Spinal cord (tissue), 10 donors: Measurements from ENCODE around the gene FLNB. TPM values are rescaled to one million over a fixed set of nuclear protein-coding genes. Genes with fewer than 3 reads are reported as not detected.

Experiments
- DNase-seq, 6 donors: peaks; one replicate each; pipeline versions ENCODE4 v3.0.0 to v3.0.0-alpha.2; 2013 to 2015; ENCODE audit warnings: low spot score in 6 of 6, low read depth in 4 of 6
- H3K27ac ChIP-seq: one replicate; pipeline ENCODE4 v1.5.1; 2013; ENCODE audit warnings: low read depth, low read length, control low read depth
- H3K27me3 ChIP-seq: one replicate; pipeline ENCODE4 v1.6.1; 2013; ENCODE audit warnings: low read length; ENCODE audit not compliant: control insufficient read depth, insufficient read depth
- H3K36me3 ChIP-seq: one replicate; pipeline ENCODE4 v1.6.1; 2013; ENCODE audit warnings: low read length; ENCODE audit not compliant: control insufficient read depth, insufficient read depth
- H3K4me1 ChIP-seq: one replicate; pipeline ENCODE4 v1.6.1; 2013; ENCODE audit warnings: low read length; ENCODE audit not compliant: control insufficient read depth, insufficient read depth
- H3K4me3 ChIP-seq: one replicate; pipeline ENCODE4 v1.5.1; 2013; ENCODE audit warnings: low read depth, low read length, control low read depth
- H3K9me3 ChIP-seq: one replicate; pipeline ENCODE4 v1.6.1; 2013; ENCODE audit warnings: low read length; ENCODE audit not compliant: control insufficient read depth, insufficient read depth
- WGBS: methylation state at CpG from one replicate; pipeline ENCODE4 v1.1.5; 2013; ENCODE audit warnings: missing lambda C conversion rate; ENCODE audit not compliant: insufficient coverage; 5-methylcytosine and 5-hydroxymethylcytosine counted together
- polyA plus RNA-seq, 2 donors: library from polyadenylated mRNA; unstranded; fragments of 120-200 nt; gene quantifications; one replicate each; pipeline ENCODE4 v1.2.1, GENCODE V29; 2013; ENCODE audit not compliant: insufficient read length in 2 of 2
- total RNA-seq, 2 donors: library from RNA; depleted of rRNA in 1 of 2; stranded (reverse); fragments of 120-200 nt in 1 of 2; fragments of >200 nt in 1 of 2; gene quantifications; one replicate each; pipeline versions ENCODE4 v1.2.3 to v1.2.4, GENCODE V29; 2013 to 2014
- donor health status: healthy.

FLNB gene
- total and polyA plus RNA-seq, 4 donors = 46.1 to 251 (median 74.7) TPM

DNA sequence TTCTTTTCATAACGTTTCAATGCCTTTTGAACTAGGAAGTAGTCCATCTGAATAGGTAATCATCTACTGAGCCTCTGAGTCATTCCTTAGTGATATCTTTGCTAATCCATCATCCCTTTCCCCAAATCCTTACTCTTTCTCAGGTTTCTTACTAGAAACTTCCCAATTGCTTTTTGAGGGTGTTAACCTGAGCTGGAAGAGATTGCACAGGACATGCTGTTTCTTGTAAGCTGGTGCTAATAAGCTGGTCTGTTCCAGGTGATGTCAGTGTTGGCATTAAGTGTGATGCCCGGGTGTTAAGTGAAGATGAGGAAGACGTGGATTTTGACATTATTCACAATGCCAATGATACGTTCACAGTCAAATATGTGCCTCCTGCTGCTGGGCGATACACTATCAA is 101.5 kb downstream of the FLNB start:
- H3K4me1 ChIP-seq = peaks cover 4% of the 10 kb centered on the region
- no peak for DNase-seq
- H3K4me3 ChIP-seq = no peak overlapping the region
- 100% methylated on average over 3 of the region's 5 CpGs for WGBS
- peaks cover 36% of the 10 kb centered on the region for H3K36me3 ChIP-seq
- no peaks in the 10 kb centered on the region for H3K27me3 ChIP-seq
- H3K9me3 ChIP-seq = no peaks in the 10 kb centered on the region
- H3K27ac ChIP-seq = no peak overlapping the region

GRCh38 chr3:58111513-58112184 is 103.4 kb downstream of the FLNB start:
- Histone ChIP-seq H3K27ac (no peak overlapping the region), H3K9me3 (no peaks in the 10 kb centered on the region), H3K27me3 (no peaks in the 10 kb centered on the region), H3K4me3 (no peak overlapping the region), H3K4me1 (no peaks in the 10 kb centered on the region), H3K36me3 (peaks cover 35% of the 10 kb centered on the region)
- 95% methylated on average over 7 of the region's 11 CpGs for WGBS
- DNase-seq = no peak

DNA sequence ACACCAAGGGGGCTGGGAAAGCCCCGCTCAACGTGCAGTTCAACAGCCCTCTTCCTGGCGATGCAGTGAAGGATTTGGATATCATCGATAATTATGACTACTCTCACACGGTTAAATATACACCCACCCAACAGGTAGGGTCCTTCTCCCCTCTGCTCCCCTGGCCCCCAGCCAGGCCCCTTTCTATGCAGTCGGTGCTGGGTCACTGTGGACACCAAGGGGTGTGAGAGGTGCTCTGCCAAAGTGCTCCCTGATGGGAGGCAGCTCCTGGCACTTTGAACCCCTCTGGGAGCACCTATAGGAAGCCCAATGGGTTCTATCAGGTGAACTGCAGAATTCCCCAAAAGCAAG is 103.9 kb downstream of the FLNB start:
- no peak overlapping the region for H3K27ac ChIP-seq
- H3K4me1 ChIP-seq = peaks cover 4% of the 10 kb centered on the region
- peaks cover 32% of the 10 kb centered on the region for H3K36me3 ChIP-seq

DNA sequence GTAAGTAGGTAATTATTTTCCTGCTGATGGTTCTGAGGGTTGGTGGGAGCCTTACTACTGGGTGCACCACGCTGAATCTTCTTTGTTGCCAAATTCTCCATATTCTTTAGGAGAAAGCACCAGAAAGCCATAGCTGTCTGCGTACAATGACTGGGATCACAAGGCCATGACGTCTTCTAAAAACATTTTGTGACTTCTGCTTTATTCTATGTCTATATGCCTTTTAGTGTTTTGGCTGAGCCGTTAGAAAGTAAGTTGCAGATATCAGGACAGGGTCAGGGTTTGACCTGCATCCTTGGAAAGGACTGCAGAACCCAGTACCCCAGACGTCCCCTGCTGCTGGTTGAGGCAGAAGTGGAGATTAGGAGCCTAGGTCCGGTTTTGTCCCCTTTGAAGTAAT is 107.0 kb downstream of the FLNB start:
- no peak overlapping the region for H3K4me3 ChIP-seq
- no peaks in the 10 kb centered on the region for H3K9me3 ChIP-seq
- peaks cover 31% of the 10 kb centered on the region for H3K36me3 ChIP-seq
- DNase-seq = no peak
- no peaks in the 10 kb centered on the region for H3K27me3 ChIP-seq
- H3K4me1 ChIP-seq = peaks cover 18% of the 10 kb centered on the region
- no peak overlapping the region for H3K27ac ChIP-seq
- WGBS = 97% methylated on average over 3 of the region's 6 CpGs

More for the DNA sequence above, 103.9 kb downstream of the FLNB start:
- Histone ChIP-seq H3K27me3 (no peaks in the 10 kb centered on the region), H3K9me3 (no peaks in the 10 kb centered on the region), H3K4me3 (no peak overlapping the region)
- DNase-seq = no peak
- WGBS = 63% methylated on average over 1 of the region's 6 CpGs

DNA sequence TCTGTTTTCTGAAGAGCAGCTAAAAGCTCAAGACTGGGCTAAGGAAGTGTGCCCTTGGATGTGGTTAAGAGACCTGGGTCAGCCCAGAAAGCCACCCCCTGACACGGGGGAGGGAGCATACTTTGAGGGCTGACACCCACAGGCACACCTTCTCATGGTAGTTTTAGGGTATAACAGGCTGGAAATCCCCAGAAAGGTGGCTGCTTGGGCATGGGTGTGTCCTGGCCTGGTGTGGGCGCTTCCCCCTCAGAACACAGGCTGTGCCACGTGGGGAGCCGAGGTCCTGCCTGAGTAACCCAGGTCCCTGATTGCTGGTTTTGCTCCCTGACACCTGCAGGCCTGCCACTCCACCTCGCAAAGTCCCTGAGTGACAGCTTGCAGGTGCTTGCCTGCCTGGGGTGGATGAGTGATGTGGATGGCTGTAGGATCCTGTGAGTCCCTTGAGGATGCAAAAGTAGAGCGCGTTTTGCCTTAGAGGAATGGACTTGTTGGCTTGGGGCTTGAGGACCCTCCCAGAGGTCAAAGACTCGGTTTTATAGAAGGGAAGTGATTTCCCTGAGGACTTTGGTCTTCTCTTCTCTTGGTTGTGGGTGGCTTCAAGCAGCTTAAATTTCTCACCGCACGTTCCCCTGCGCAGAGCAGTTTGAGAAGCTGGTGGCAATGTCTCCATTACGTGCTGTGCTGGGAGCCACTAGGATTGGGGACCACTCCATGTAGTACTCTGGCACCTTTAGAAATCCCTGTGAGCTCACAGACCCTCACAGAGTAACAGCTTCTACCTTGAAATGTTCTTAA is 108.1 kb downstream of the FLNB start:
- WGBS = 95% methylated on average over 11 of the region's 12 CpGs
- no peak overlapping the region for H3K4me3 ChIP-seq
- DNase-seq = no peak
- no peak overlapping the region for H3K27ac ChIP-seq
- no peaks in the 10 kb centered on the region for H3K27me3 ChIP-seq
- H3K4me1 ChIP-seq = peaks cover 18% of the 10 kb centered on the region
- peaks cover 36% of the 10 kb centered on the region for H3K36me3 ChIP-seq
- no peaks in the 10 kb centered on the region for H3K9me3 ChIP-seq

- H3K4me1 ChIP-seq = peaks cover 18% of the 10 kb centered on the region
- H3K27me3 ChIP-seq = no peaks in the 10 kb centered on the region
- DNase-seq = no peak
- no CpG with 5 or more reads among the region's 4 CpGs for WGBS
- peaks cover 36% of the 10 kb centered on the region for H3K36me3 ChIP-seq
- no peaks in the 10 kb centered on the region for H3K9me3 ChIP-seq
- no peak overlapping the region for H3K4me3 ChIP-seq
- H3K27ac ChIP-seq = no peak overlapping the region
These were observed 108.8 kb downstream of the FLNB start for GRCh38 chr3:58116985-58117384.

- no peaks in the 10 kb centered on the region for H3K9me3 ChIP-seq
- peaks cover 18% of the 10 kb centered on the region for H3K4me1 ChIP-seq
- H3K4me3 ChIP-seq = no peak overlapping the region
- WGBS = 38% methylated on average over 8 of the region's 14 CpGs
- no peaks in the 10 kb centered on the region for H3K27me3 ChIP-seq
- H3K27ac ChIP-seq = no peak overlapping the region
- DNase-seq = peak in 2 of 6 donors; percentile 26 to 97
- H3K36me3 ChIP-seq = peaks cover 31% of the 10 kb centered on the region
These were observed 109.4 kb downstream of the FLNB start for GRCh38 chr3:58117561-58118181.

DNA sequence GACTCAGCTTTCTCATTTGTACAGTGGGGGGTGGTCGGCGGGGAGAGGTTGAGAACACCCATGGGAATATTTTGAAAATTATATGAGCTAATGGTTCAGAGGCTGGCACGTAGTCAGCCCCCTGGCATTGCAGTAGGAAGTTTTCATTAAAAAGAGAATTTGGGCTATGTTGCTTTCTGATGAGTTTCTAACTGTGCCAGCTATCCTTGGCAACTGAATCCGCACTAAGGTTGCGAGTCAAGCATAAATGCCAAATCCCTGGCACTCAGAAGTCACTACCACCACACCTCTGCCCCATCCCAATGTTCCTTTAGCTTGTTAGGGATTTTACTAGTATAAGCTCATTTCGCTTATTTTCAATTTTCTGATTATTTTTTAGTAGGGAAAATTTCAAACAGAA is 111.0 kb downstream of the FLNB start:
- 71% methylated on average over 3 of the region's 6 CpGs for WGBS
- Histone ChIP-seq H3K4me1 (peaks cover 18% of the 10 kb centered on the region), H3K27me3 (no peaks in the 10 kb centered on the region), H3K36me3 (peaks cover 39% of the 10 kb centered on the region), H3K4me3 (no peak overlapping the region), H3K9me3 (no peaks in the 10 kb centered on the region), H3K27ac (no peak overlapping the region)
- peak in 2 of 6 donors; percentile 66 to 84 for DNase-seq

DNA sequence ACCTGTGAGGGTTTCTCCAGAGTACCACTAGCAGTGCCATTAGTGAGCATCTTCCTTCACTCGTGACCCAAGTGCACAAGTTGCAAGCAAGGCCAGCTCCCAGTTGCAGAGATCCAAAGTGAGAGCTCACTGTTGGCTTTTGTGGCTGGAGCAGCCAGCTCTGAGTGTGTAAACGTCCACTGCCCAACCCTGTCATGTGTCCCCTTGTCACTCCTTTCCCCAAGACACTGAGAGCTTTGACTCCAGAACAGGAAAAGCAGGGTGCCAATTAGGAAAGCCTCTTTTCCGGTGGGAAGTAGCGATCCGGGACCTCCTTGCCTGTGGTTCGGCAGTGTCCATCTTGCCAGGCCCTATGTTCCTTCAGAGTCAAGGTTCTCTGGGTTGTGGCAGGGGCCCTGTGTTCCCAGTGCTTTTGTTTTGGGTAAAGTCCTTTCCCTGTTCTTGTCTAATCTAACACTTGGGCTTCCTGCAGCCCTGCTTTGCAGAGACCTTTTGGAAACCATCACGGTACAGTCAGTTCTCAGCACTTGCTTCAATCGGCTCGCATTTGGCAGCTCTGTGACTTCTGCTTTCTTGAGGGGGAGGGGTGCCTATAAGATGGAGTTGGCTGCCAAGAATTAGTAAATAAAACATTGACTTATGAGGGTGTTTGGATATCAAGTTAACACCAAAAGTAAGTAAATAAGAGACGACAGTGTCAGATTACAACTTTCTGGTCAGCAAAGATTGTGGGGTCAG is 112.0 kb downstream of the FLNB start:
- H3K36me3 ChIP-seq = peaks cover 45% of the 10 kb centered on the region
- H3K4me3 ChIP-seq = no peak overlapping the region
- no peak for DNase-seq
- 82% methylated on average over 10 of the region's 10 CpGs for WGBS
- peaks cover 18% of the 10 kb centered on the region for H3K4me1 ChIP-seq
- H3K27ac ChIP-seq = no peak overlapping the region
- no peaks in the 10 kb centered on the region for H3K27me3 ChIP-seq
- no peaks in the 10 kb centered on the region for H3K9me3 ChIP-seq
